ENCODE data around the gene CYSRT1.

Gene CYSRT1

GRCh38 chr9:137226338-137227053 lies 1.5 kb downstream of the CYSRT1 start:
- no peak for DNase-seq (ENCODE audit: low read depth in 2 of 2)

- DNase-seq (ENCODE audit: low read depth in 2 of 2): peak; percentile 73 to 74
Observed at GRCh38 chr9:137227054-137227852, 2.3 kb downstream of the CYSRT1 start, which contains the start of gene RNF224. Gene RNF224 (plus strand): TSS chr9:137227502. CDS start chr9:137228336, 834 bp downstream.

GRCh38 chr9:137227853-137228505 lies 3.0 kb downstream of the CYSRT1 start:
- no peak for DNase-seq (ENCODE audit: low read depth in 2 of 2)

GRCh38 chr9:137228506-137228967 lies 3.6 kb downstream of the CYSRT1 start:
- no peak for DNase-seq (ENCODE audit: low read depth in 2 of 2)

- DNase-seq (ENCODE audit: low read depth in 2 of 2): no peak
Observed at GRCh38 chr9:137228968-137229896, 4.3 kb downstream of the CYSRT1 start.

GRCh38 chr9:137229903-137230704 lies 5.1 kb downstream of the CYSRT1 start:
- no peak for DNase-seq (ENCODE audit: low read depth in 2 of 2)

- no peak for DNase-seq (ENCODE audit: low read depth in 2 of 2)
Observed at GRCh38 chr9:137230705-137231371, 5.9 kb downstream of the CYSRT1 start, which contains the start of gene SLC34A3. Gene SLC34A3 (plus strand): TSS chr9:137230901. CDS start chr9:137231703, 802 bp downstream.

GRCh38 chr9:137231372-137232039 lies 6.5 kb downstream of the CYSRT1 start:
- DNase-seq (ENCODE audit: low read depth in 2 of 2): no peak

- no peak for DNase-seq (ENCODE audit: low read depth in 2 of 2)
Observed at GRCh38 chr9:137232101-137232500, 7.1 kb downstream of the CYSRT1 start.

- DNase-seq (ENCODE audit: low read depth in 2 of 2): no peak
Observed at GRCh38 chr9:137232510-137232909, 7.5 kb downstream of the CYSRT1 start.

- DNase-seq (ENCODE audit: low read depth in 2 of 2): no peak
Observed at GRCh38 chr9:137233143-137233980, 8.4 kb downstream of the CYSRT1 start.

- no peak for DNase-seq (ENCODE audit: low read depth in 2 of 2)
Observed at GRCh38 chr9:137234055-137234697, 9.2 kb downstream of the CYSRT1 start.

- DNase-seq (ENCODE audit: low read depth in 2 of 2): no peak
Observed at GRCh38 chr9:137234758-137235423, 9.9 kb downstream of the CYSRT1 start.

- no peak for DNase-seq (ENCODE audit: low read depth in 2 of 2)
Observed at GRCh38 chr9:137235424-137236237, 10.7 kb downstream of the CYSRT1 start.

GRCh38 chr9:137236238-137236935 lies 11.4 kb downstream of the CYSRT1 start:
- DNase-seq (ENCODE audit: low read depth in 2 of 2): peak; percentile 76 to 87
